HL-60 (cell line): ENCODE measurements around the gene PXDN.

Experiments used
- CTCF ChIP-seq: IDR thresholded peaks from one replicate; pipeline ENCODE4 v1.5.1; 2011; ENCODE audit warnings: low read length, control low read depth, inconsistent platforms; ENCODE audit not compliant: insufficient read depth
- POLR2AphosphoS5 ChIP-seq: IDR thresholded peaks from 2 replicates; pipeline ENCODE4 v1.6.1; 2012; ENCODE audit warnings: low read depth
- REST ChIP-seq: IDR thresholded peaks from 2 replicates; pipeline ENCODE4 v1.6.1; 2012; ENCODE audit warnings: low read depth; ENCODE audit not compliant: insufficient replicate concordance

GRCh38 chr2:1752751-1753150, 8.4 kb upstream of the PXDN start:
- TF ChIP-seq CTCF: no peak
- no peak for TF ChIP-seq POLR2AphosphoS5
- TF ChIP-seq REST: no peak
